SW480 (cell line): ENCODE results near the gene PLEKHS1.

Source experiments
- DNase-seq: peaks from one replicate; pipeline ENCODE4 v3.0.0-alpha.2; 2016; ENCODE audit warnings: low spot score

The PLEKHS1 gene

GRCh38 chr10:113751181-113751732 is at the start of gene PLEKHS1:
PLEKHS1 (plus strand) TSS chr10:113751682; CDS start chr10:113755278, 3,596 bp downstream.
- DNase-seq: peak; percentile 8

GRCh38 chr10:113704637-113705343 is 46.7 kb upstream of the PLEKHS1 start:
- DNase-seq: peak; percentile 15

GRCh38 chr10:113705344-113705652 is 46.2 kb upstream of the PLEKHS1 start:
- DNase-seq: no peak

- DNase-seq: no peak
Observed at GRCh38 chr10:113706623-113707022, 44.9 kb upstream of the PLEKHS1 start.

GRCh38 chr10:113708640-113709039 is 42.8 kb upstream of the PLEKHS1 start:
- no peak for DNase-seq

- no peak for DNase-seq
Observed at GRCh38 chr10:113709221-113709838, 42.2 kb upstream of the PLEKHS1 start.

GRCh38 chr10:113711142-113711541 is 40.3 kb upstream of the PLEKHS1 start:
- no peak for DNase-seq

GRCh38 chr10:113712024-113712423 is 39.5 kb upstream of the PLEKHS1 start:
- no peak for DNase-seq

- no peak for DNase-seq
Observed at GRCh38 chr10:113712755-113713639, 38.5 kb upstream of the PLEKHS1 start.

GRCh38 chr10:113713640-113713982 is 37.9 kb upstream of the PLEKHS1 start:
- no peak for DNase-seq

GRCh38 chr10:113716109-113716910 is 35.2 kb upstream of the PLEKHS1 start:
- DNase-seq: no peak

- DNase-seq: peak; percentile 41
Observed at GRCh38 chr10:113718969-113719822, 32.3 kb upstream of the PLEKHS1 start.

- no peak for DNase-seq
Observed at GRCh38 chr10:113720386-113720785, 31.1 kb upstream of the PLEKHS1 start.

- DNase-seq: no peak
Observed at GRCh38 chr10:113732160-113732881, 19.2 kb upstream of the PLEKHS1 start.

GRCh38 chr10:113732966-113733365 is 18.5 kb upstream of the PLEKHS1 start:
- DNase-seq: no peak

GRCh38 chr10:113733635-113734034 is 17.8 kb upstream of the PLEKHS1 start:
- DNase-seq: no peak

- DNase-seq: peak; percentile 42
Observed at GRCh38 chr10:113735913-113736312, 15.6 kb upstream of the PLEKHS1 start.

GRCh38 chr10:113736576-113736975 is 14.9 kb upstream of the PLEKHS1 start:
- DNase-seq: no peak

GRCh38 chr10:113739031-113739430 is 12.5 kb upstream of the PLEKHS1 start:
- DNase-seq: no peak

GRCh38 chr10:113739577-113739976 is 11.9 kb upstream of the PLEKHS1 start:
- DNase-seq: no peak
